Ascending aorta (tissue), 2 donors: ENCODE data around the gene PANK1. TPM values are rescaled to one million over a fixed set of nuclear protein-coding genes. Genes with fewer than 3 reads are reported as not detected.

Source experiments
- DNase-seq, 2 donors: peaks; one replicate each; pipeline ENCODE4 v3.0.0-alpha.2; 2019; ENCODE audit warnings: low spot score in 2 of 2
- H3K27ac ChIP-seq, 2 donors: fragments of 200-600 bp; sonication (generic); one replicate each; pipeline ENCODE4 v1.5.1; 2016 to 2017; ENCODE audit warnings: mild to moderate bottlenecking in 1 of 2
- H3K27me3 ChIP-seq: fragments of 200-600 bp; sonication (generic); one replicate; pipeline ENCODE4 v1.5.1; 2017
- H3K36me3 ChIP-seq, 2 donors: fragments of 200-600 bp; sonication (generic); one replicate each; pipeline ENCODE4 v1.5.1; 2016
- H3K4me1 ChIP-seq, 2 donors: fragments of 200-600 bp; sonication (generic); one replicate each; pipeline ENCODE4 v1.5.1; 2016 to 2017; ENCODE audit warnings: mild to moderate bottlenecking in 1 of 2
- H3K4me3 ChIP-seq, 2 donors: fragments of 200-600 bp; sonication (generic); one replicate each; pipeline ENCODE4 v1.5.1; 2016 to 2017; ENCODE audit warnings: mild to moderate bottlenecking in 1 of 2
- H3K9me3 ChIP-seq, 2 donors: fragments of 200-600 bp; sonication (generic); one replicate each; pipeline ENCODE4 v1.5.1; 2016
- intact Hi-C: fragments of 100-400 bp; cut with DNase I; formaldehyde crosslinking; loops from one replicate; pipeline ENCODE4 v1.15.1; 2023
- total RNA-seq: library from RNA; depleted of rRNA; stranded (reverse); fragments of >200 nt; gene quantifications from one replicate; pipeline ENCODE4 v1.1.0, GENCODE V29; 2016
- TF ChIP-seq, protein P1 (sequence below), 3 experiments: fragments of 200-600 bp in 2 of 3; fragments of 450-650 bp in 1 of 3; sonication (generic) in 2 of 3; IDR thresholded peaks; one replicate each; pipeline ENCODE4 v1.5.1; 2016 to 2019; ENCODE audit warnings: antibody characterized with exemption in 3 of 3, mild to moderate bottlenecking in 1 of 3, moderate library complexity in 1 of 3

PANK1 gene
- total RNA-seq, 1 donor from 2014 or later, result 1.5 TPM

DNA sequence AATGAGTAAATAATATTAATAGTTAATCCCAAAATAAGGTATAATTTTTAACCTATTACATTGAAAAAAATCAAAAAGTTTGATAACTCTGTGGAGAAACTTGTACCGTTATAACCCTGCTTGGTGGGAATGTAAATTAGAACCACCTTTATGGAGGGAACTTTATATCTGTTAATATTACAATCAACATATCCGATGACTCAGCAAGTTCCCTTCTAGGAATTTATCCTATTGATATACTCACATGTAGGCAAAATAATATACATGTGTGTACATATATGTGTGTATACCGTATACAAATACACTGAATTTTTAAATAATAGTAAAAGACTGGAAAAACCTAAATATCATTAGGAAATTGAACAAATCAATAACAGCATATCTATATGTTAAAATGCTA, 54.7 kb downstream of the PANK1 start:
- H3K27me3 ChIP-seq, result no peaks in the 10 kb centered on the region
- H3K27ac ChIP-seq, result no peak overlapping the region
- peaks cover 0 to 6% of the 10 kb centered on the region in 2 donors for H3K4me1 ChIP-seq
- TF ChIP-seq, protein P1, sequence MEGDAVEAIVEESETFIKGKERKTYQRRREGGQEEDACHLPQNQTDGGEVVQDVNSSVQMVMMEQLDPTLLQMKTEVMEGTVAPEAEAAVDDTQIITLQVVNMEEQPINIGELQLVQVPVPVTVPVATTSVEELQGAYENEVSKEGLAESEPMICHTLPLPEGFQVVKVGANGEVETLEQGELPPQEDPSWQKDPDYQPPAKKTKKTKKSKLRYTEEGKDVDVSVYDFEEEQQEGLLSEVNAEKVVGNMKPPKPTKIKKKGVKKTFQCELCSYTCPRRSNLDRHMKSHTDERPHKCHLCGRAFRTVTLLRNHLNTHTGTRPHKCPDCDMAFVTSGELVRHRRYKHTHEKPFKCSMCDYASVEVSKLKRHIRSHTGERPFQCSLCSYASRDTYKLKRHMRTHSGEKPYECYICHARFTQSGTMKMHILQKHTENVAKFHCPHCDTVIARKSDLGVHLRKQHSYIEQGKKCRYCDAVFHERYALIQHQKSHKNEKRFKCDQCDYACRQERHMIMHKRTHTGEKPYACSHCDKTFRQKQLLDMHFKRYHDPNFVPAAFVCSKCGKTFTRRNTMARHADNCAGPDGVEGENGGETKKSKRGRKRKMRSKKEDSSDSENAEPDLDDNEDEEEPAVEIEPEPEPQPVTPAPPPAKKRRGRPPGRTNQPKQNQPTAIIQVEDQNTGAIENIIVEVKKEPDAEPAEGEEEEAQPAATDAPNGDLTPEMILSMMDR (IDR thresholded peaks at IDR 0.05), result no peak
- no peak for DNase-seq
- intact Hi-C loops, result no loop called here
- H3K36me3 ChIP-seq, result no peaks in the 10 kb centered on the region
- no peaks in the 10 kb centered on the region for H3K9me3 ChIP-seq
- no peak overlapping the region for H3K4me3 ChIP-seq

DNA sequence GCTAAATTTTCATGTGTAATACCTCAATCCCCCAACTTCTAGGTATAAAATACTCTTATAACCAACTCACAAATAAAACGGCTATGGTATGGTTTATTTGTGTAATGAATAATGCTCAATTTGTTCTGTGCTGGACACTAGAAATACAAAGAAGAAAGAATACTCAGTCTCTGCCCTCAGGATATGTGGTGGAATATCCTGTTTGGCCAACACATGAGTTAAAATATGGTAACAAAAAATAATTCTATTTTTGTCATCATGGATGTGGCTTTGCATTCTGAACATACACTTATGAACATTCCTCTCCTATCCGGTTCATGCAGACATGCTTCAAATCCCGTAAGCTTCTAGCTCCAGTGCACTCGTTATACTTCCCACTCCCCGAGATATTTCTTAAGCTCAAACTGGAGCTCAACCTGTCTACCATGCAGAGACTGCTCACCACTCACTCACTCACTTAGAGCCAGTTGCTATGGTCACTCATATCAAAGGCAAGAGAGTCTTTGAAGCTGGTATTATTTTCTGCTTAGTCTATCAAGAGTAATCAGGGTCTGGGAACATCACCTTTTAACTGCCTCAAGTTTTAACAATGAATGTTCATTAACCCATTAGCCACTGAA, 55.8 kb downstream of the PANK1 start:
- intact Hi-C loops, result no loop called here
- Histone ChIP-seq H3K27me3 (no peaks in the 10 kb centered on the region), H3K9me3 (no peaks in the 10 kb centered on the region), H3K4me1 (peaks cover 0 to 6% of the 10 kb centered on the region in 2 donors), H3K4me3 (no peak overlapping the region), H3K36me3 (no peaks in the 10 kb centered on the region), H3K27ac (peak overlapping the region in 1 of 2 donors; percentile 20)
- no peak for DNase-seq
- TF ChIP-seq, protein P1 (IDR thresholded peaks at IDR 0.05), result no peak

DNA sequence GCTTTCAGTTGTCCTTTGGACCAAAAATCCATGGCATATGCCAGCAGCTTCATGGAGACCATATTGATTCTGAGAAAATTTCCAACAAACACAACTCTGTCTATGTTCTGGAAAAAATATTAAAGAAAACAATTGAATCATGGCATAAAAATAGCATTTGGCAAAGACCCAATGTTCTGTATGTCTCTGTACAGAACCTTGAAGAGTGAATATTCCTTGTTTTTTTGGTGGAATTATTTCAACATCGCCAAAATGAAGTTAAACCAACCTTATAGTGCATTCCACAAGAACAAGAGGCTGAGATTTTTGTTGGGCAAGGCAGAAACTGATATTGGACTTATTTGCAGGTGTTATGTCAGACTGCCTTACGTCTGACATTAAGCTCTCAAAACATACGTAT, 56.4 kb downstream of the PANK1 start:
- Histone ChIP-seq H3K36me3 (no peaks in the 10 kb centered on the region), H3K9me3 (no peaks in the 10 kb centered on the region), H3K4me3 (no peak overlapping the region), H3K27me3 (no peaks in the 10 kb centered on the region), H3K27ac (peak overlapping the region in 1 of 2 donors; percentile 20), H3K4me1 (peaks cover 0 to 6% of the 10 kb centered on the region in 2 donors)
- intact Hi-C loops, result no loop called here
- DNase-seq, result no peak
- TF ChIP-seq, protein P1 (IDR thresholded peaks at IDR 0.05), result no peak

DNA sequence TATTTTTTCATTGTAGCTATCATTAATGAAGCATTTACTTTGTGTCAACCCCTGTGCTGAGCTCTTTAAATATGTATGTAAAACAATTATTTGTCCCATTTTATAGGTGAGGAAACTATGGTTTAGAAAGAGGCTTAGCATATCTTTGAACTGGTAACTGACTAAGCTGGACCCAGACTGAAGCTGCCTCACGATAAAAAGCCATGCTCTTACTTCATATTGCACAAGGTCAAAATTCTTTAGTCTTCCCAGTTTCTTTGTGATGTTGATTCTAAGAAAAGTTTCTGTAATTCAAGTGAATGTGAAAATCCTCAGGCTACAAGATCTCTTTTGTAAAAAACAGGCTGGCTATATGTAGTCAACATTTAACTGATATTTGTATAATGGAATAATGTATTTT, 63.0 kb downstream of the PANK1 start:
- Histone ChIP-seq H3K27ac (no peak overlapping the region), H3K36me3 (no peaks in the 10 kb centered on the region), H3K4me3 (no peak overlapping the region), H3K4me1 (no peaks in the 10 kb centered on the region), H3K27me3 (no peaks in the 10 kb centered on the region), H3K9me3 (peaks cover 0 to 2% of the 10 kb centered on the region in 2 donors)
- DNase-seq, result no peak
- intact Hi-C loops, result no loop called here
- TF ChIP-seq, protein P1 (IDR thresholded peaks at IDR 0.05), result no peak

DNA sequence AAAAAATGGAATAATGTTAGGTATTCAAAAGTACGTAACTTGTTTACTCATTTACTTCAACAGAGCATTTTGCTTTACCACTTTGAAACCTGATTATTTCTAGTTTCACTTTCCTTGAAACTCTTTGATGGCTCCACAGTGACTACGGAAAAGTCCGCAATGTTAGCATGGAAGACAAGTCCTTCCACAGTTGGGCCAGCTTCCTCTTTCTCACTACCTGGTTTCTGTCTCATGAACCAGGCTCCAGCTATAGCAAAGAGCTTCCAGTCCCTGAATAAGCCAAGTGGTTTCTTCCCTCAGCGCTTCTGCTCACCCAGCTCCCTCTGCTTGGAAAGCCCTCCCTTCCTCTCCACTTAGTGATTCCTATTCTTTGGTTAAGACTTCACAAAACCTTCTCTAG, 64.8 kb downstream of the PANK1 start:
- Histone ChIP-seq H3K9me3 (peaks cover 0 to 8% of the 10 kb centered on the region in 2 donors), H3K4me3 (no peak overlapping the region), H3K36me3 (no peaks in the 10 kb centered on the region), H3K4me1 (no peaks in the 10 kb centered on the region), H3K27me3 (no peaks in the 10 kb centered on the region), H3K27ac (no peak overlapping the region)
- TF ChIP-seq, protein P1 (IDR thresholded peaks at IDR 0.05), result no peak
- DNase-seq, result no peak
- intact Hi-C loops, result no loop called here

DNA sequence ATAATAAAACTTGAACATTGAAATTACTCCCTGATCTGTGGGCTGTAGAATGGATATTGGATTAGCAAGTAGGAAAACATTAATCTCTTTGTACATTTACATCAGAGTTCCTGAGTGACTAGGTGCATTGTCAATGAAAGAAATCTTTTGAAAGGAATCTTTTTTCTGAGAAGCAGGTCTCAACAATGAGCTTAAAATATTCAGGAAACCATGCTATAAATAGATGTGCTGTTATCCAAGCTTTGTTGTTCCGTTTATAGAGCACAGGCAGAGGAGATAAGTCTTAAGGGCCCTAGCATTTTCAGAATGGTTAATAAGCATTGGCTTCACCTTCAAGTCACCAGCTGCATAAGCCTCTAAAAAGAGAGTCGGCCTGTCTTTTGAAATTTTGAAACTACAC, 68.3 kb downstream of the PANK1 start:
- H3K9me3 ChIP-seq, result peaks cover 0 to 8% of the 10 kb centered on the region in 2 donors
- H3K27me3 ChIP-seq, result no peaks in the 10 kb centered on the region
- H3K4me3 ChIP-seq, result no peak overlapping the region
- no peaks in the 10 kb centered on the region for H3K36me3 ChIP-seq
- no peak overlapping the region for H3K27ac ChIP-seq
- no peaks in the 10 kb centered on the region for H3K4me1 ChIP-seq
- no peak for DNase-seq
- intact Hi-C loops, result no loop called here
- TF ChIP-seq, protein P1 (IDR thresholded peaks at IDR 0.05), result no peak
